Neural cell (in vitro differentiated cells): ENCODE measurements around the gene CHD6. TPM values are rescaled to one million over a fixed set of nuclear protein-coding genes. Genes with fewer than 3 reads are reported as not detected.

ENCODE experiments used
- H2AFZ ChIP-seq: fragments of 200-600, 300-800 bp; sonication (generic), shearing (Covaris generic); 2 replicates; pipeline ENCODE4 v1.6.0; 2014; ENCODE audit warnings: low read depth, mild to moderate bottlenecking, antibody characterized with exemption, low read length, moderate library complexity
- H3F3A ChIP-seq: fragments of 200-600 bp; shearing (Covaris generic); 2 replicates; pipeline ENCODE4 v1.6.1; 2016; ENCODE audit warnings: mild to moderate bottlenecking, moderate library complexity, mixed read lengths, antibody characterized with exemption, low read length; ENCODE audit not compliant: insufficient read depth, poor library complexity, severe bottlenecking
- H3K27ac ChIP-seq: fragments of 200-600, 300-800 bp; sonication (generic), shearing (Covaris generic); 2 replicates; pipeline ENCODE4 v1.5.1; 2014; ENCODE audit warnings: mild to moderate bottlenecking, low read length, moderate library complexity
- H3K27me3 ChIP-seq: fragments of 300-800, 200-600 bp; sonication (generic), shearing (Covaris generic); 2 replicates; pipeline ENCODE4 v1.6.0; 2014; ENCODE audit warnings: mild to moderate bottlenecking, low read depth, low read length, moderate library complexity; ENCODE audit not compliant: insufficient read depth
- H3K36me3 ChIP-seq: fragments of 300-800, 200-600 bp; sonication (generic), shearing (Covaris generic); 2 replicates; pipeline ENCODE4 v1.5.1; 2014; ENCODE audit warnings: mild to moderate bottlenecking, antibody characterized with exemption, low read length, moderate library complexity; ENCODE audit not compliant: insufficient read depth
- H3K4me2 ChIP-seq: fragments of 300-800, 200-600 bp; sonication (generic), shearing (Covaris generic); 2 replicates; pipeline ENCODE4 v1.6.0; 2014; ENCODE audit warnings: mild to moderate bottlenecking, low read length
- H3K4me3 ChIP-seq: fragments of 300-800, 200-600 bp; sonication (generic), shearing (Covaris generic); 2 replicates; pipeline ENCODE4 v1.5.1; 2014; ENCODE audit warnings: mild to moderate bottlenecking, low read length, moderate library complexity
- H3K79me2 ChIP-seq: fragments of 200-600 bp; shearing (Covaris generic); replicated peaks from 2 replicates; pipeline ENCODE4 v1.6.0; 2014; ENCODE audit warnings: mild to moderate bottlenecking, low read length, moderate library complexity; ENCODE audit not compliant: insufficient read depth
- H3K9ac ChIP-seq: fragments of 300-800, 200-600 bp; sonication (generic), shearing (Covaris generic); 2 replicates; pipeline ENCODE4 v1.6.1; 2016; ENCODE audit warnings: mild to moderate bottlenecking, low read length, mixed read lengths
- H3K9me2 ChIP-seq: fragments of 200-600 bp; shearing (Covaris generic); 2 replicates; pipeline ENCODE4 v1.6.1; 2016; ENCODE audit warnings: mild to moderate bottlenecking, low read length, mixed read lengths; ENCODE audit not compliant: insufficient read depth
- H3K9me3 ChIP-seq: fragments of 200-600, 300-800 bp; sonication (generic), shearing (Covaris generic); 2 replicates; pipeline ENCODE4 v1.6.1; 2016; ENCODE audit warnings: mild to moderate bottlenecking, mixed run types, low read length, moderate library complexity, mixed read lengths
- H4K20me1 ChIP-seq: fragments of 200-600 bp; shearing (Covaris generic); 2 replicates; pipeline ENCODE4 v1.6.1; 2016; ENCODE audit warnings: mild to moderate bottlenecking, mixed run types; ENCODE audit not compliant: insufficient read depth
- CTCF ChIP-seq: fragments of 450-650 bp; IDR thresholded peaks from 2 replicates; pipeline ENCODE4 v1.5.1; 2014; ENCODE audit warnings: antibody characterized with exemption, mild to moderate bottlenecking, moderate library complexity; ENCODE audit not compliant: poor library complexity, severe bottlenecking
- EP300 ChIP-seq: fragments of 450-650 bp; conservative IDR thresholded peaks from 2 replicates; pipeline ENCODE4 v1.6.1; 2014; ENCODE audit warnings: antibody characterized with exemption, mild to moderate bottlenecking, moderate library complexity; ENCODE audit not compliant: poor library complexity, severe bottlenecking
- EZH2 ChIP-seq: fragments of 200-600, 300-800 bp; shearing (Covaris generic), sonication (generic); IDR thresholded peaks from 2 replicates; pipeline ENCODE4 v1.6.1; 2014; ENCODE audit warnings: antibody characterized with exemption, low read length, borderline replicate concordance, mild to moderate bottlenecking; ENCODE audit not compliant: insufficient read depth, poor library complexity, severe bottlenecking
- MXI1 ChIP-seq: fragments of 450-650 bp; conservative IDR thresholded peaks from 2 replicates; pipeline ENCODE4 v1.6.1; 2014; ENCODE audit warnings: antibody characterized with exemption, mild to moderate bottlenecking; ENCODE audit not compliant: poor library complexity, severe bottlenecking
- POLR2AphosphoS5 ChIP-seq: IDR thresholded peaks from 2 replicates; pipeline ENCODE4 v1.6.1; 2012
- RAD21 ChIP-seq: fragments of 450-650 bp; conservative IDR thresholded peaks from 2 replicates; pipeline ENCODE4 v1.6.1; 2014; ENCODE audit warnings: antibody characterized with exemption, mild to moderate bottlenecking, moderate library complexity
- REST ChIP-seq: IDR thresholded peaks from 2 replicates; pipeline ENCODE4 v1.6.1; 2012; ENCODE audit warnings: borderline replicate concordance
- SMC3 ChIP-seq: fragments of 450-650 bp; conservative IDR thresholded peaks from 2 replicates; pipeline ENCODE4 v1.6.1; 2014; ENCODE audit warnings: antibody characterized with exemption, mild to moderate bottlenecking, moderate library complexity; ENCODE audit not compliant: poor library complexity
- TAF1 ChIP-seq: IDR thresholded peaks from 2 replicates; pipeline ENCODE4 v1.6.1; 2012; ENCODE audit warnings: low read depth
- polyA plus RNA-seq: library from polyadenylated mRNA; depleted of rRNA; stranded (reverse); fragments of >200 nt; gene quantifications from 2 replicates; pipeline ENCODE4 v1.2.3, GENCODE V29; 2014

Gene CHD6
- polyA plus RNA-seq, 1 donor from 2014 or later = 22.9 TPM

GRCh38 chr20:41551011-41551705 is 67.0 kb downstream of the CHD6 start:
- H3K9me2 ChIP-seq = no peaks in the 10 kb centered on the region
- H3K36me3 ChIP-seq = no peaks in the 10 kb centered on the region
- H3K4me2 ChIP-seq = no peak overlapping the region
- no peaks in the 10 kb centered on the region for H3K9me3 ChIP-seq
- H3K27ac ChIP-seq = no peak overlapping the region
- no peaks in the 10 kb centered on the region for H4K20me1 ChIP-seq
- no peaks in the 10 kb centered on the region for H3K27me3 ChIP-seq
- H3F3A ChIP-seq = no peaks in the 10 kb centered on the region
- no peak overlapping the region for H3K9ac ChIP-seq
- peaks cover 36% of the 10 kb centered on the region for H3K79me2 ChIP-seq
- TF ChIP-seq SMC3 = no peak
- no peak for TF ChIP-seq EZH2
- TF ChIP-seq EP300 = no peak
- no peak for TF ChIP-seq TAF1
- TF ChIP-seq RAD21 = no peak
- no peak for TF ChIP-seq POLR2AphosphoS5
- TF ChIP-seq REST = no peak
- no peak for TF ChIP-seq CTCF
- TF ChIP-seq MXI1 = no peak
- no peak overlapping the region for H2AFZ ChIP-seq
- H3K4me3 ChIP-seq = no peak overlapping the region

GRCh38 chr20:41547221-41547620 is 71.0 kb downstream of the CHD6 start:
- Histone ChIP-seq H4K20me1 (no peaks in the 10 kb centered on the region), H3K4me3 (no peak overlapping the region), H3K9me3 (no peaks in the 10 kb centered on the region), H3K9ac (no peak overlapping the region), H3K27ac (no peak overlapping the region), H3K79me2 (peaks cover 26% of the 10 kb centered on the region), H3K9me2 (no peaks in the 10 kb centered on the region), H3K27me3 (no peaks in the 10 kb centered on the region), H3K4me2 (no peak overlapping the region), H3F3A (no peaks in the 10 kb centered on the region), H3K36me3 (no peaks in the 10 kb centered on the region), H2AFZ (no peak overlapping the region)
- TF ChIP-seq EP300 = no peak
